HG03066 (cell line): ENCODE measurements around the gene PPT2.

Source experiments
- ATAC-seq: cut with Tn5 transposase; IDR thresholded peaks from one replicate; pipeline ENCODE4 v1.9.1; 2021; ENCODE audit warnings: low read depth; ENCODE audit not compliant: unreplicated experiment

The PPT2 gene

DNA sequence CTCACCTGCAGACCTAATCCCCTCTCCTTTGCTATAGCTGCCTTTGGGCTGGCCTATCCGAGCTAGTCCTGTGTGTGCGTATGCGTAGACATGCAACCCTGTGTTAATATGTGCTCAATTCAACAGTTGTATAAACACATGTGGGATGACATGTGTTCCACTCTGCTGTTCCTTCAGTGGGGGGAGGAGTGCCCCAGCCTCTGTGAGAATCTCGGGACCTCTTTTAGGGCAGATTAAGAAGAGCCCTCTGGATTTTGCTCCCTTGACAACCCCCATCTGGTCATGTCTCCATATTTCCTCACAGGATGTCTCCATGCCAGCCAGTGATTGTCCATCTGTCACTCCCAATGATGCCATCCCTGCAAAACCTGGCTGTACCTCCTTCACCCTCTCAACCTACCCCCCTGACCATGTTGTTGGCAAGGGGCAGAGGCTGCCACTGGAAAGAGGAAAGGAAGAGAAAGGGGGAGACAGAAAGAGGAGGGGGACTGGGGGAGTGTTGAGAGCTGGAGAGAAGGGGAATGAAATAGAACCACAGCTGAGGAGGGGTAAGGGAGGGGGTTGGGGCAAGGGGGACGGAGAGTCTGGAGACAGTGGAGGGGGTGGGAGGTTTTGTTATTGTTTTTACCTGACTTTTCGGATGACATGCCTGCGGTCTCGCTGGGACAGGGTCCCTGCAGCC lies 2.6 kb upstream of the PPT2 start:
- ATAC-seq = no peak

GRCh38 chr6:32151863-32152768 lies 1.8 kb upstream of the PPT2 start, which contains the start of gene PRRT1:
TSS of gene PRRT1 (minus strand) at chr6:32151939. CDS start at chr6:32151827, 112 bp downstream.
- no peak for ATAC-seq

DNA sequence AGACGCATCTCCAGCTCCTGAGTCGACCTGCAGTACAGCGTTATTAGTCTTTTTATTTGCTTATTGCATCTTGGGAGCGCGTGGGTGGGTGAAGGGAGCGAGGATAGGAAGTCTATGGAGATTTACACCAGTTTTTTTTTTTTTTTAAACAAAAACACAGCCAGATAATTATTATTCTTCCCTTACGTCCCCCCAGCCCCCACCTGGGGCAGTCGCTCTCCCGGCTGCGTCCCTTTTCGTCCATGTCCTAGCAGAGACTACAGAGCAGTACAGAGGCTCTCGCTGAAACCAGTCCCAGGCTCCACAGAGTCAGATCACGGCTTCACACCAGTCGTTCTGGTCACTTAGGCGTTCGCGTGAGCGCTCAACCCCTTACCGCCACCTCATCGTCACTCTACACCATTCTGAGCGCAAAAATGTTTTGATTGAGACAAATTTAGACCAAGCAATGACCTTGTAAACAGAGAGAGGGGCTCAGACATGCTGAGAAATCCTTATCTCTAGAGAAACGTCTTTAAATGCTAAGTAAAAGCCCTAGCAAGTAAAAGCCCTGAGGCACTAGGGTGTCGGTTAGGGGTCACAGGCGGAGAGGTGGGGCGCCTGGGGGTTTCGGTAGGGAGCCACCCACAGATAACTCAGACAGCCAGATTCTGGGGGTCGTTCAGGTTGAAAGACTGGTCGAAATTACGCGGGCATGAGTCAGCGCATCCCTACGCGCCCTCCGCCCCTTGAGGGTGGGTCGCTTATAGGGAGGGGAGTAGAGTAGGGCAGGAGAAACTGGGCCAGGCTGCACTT lies 975 bp upstream of the PPT2 start:
- no peak for ATAC-seq

GRCh38 chr6:32154514-32155161 lies 697 bp downstream of the PPT2 start:
- peak; percentile 65 for ATAC-seq

- no peak for ATAC-seq
Measured at GRCh38 chr6:32156891-32157290, 3.0 kb downstream of the PPT2 start.

DNA sequence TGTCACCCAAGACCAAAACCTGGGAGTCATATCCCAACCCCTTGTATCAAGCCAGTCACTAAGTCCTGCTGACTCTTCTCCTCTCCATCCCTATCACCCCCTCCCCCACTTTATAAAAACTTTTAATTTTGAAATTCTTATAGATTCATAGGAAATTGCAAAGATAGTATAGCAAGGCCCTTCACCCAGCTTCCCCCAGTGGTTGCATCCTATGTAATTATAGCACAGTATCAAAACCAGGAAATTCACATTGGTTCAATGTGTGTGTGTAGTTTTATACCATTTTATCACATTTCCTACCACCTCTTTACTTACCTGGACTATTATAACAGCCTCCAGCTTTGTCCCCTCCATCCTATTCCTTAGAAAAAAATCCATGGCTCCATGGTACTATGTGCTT lies 4.1 kb downstream of the PPT2 start:
- no peak for ATAC-seq

DNA sequence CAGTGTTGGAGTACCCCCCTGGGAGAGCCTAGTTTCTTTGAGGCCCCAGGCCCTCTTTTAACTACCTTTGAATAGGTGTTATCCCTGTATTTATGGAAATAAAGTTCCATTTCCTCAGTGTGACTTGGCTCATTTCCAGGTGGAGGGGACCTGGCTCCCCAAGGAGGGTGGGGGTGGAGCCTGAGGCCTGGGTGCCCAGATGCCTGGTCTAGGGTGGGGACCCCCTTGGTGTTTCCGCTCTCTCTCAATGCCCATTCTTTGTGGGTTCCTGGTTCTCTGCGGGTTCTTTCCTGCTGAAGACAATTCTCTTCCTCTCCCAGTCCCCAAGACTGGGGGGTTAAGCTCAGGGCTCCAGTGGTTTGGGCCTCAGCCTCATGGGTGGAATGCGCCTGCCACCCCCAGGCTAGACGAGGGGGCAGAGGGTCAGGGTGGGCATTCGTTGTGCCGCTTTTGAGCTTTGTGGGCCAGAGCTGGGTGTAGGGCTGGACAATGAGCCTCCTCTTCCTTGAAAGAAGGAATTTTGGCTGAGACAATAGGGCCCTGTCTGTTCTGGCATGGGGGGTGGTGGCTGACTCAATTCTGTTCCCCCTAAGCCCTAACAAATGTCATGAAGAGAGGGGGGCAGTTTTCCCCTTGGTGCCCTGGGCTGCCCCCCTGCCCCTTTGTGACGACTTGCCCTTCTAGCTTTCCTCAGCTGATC lies 9.8 kb downstream of the PPT2 start:
- no peak for ATAC-seq

- no peak for ATAC-seq
Measured at GRCh38 chr6:32164295-32164694, 10.4 kb downstream of the PPT2 start, which contains the start of gene EGFL8. TSS of gene EGFL8 (plus strand) at chr6:32164595. CDS start at chr6:32166166, 1,571 bp downstream.

DNA sequence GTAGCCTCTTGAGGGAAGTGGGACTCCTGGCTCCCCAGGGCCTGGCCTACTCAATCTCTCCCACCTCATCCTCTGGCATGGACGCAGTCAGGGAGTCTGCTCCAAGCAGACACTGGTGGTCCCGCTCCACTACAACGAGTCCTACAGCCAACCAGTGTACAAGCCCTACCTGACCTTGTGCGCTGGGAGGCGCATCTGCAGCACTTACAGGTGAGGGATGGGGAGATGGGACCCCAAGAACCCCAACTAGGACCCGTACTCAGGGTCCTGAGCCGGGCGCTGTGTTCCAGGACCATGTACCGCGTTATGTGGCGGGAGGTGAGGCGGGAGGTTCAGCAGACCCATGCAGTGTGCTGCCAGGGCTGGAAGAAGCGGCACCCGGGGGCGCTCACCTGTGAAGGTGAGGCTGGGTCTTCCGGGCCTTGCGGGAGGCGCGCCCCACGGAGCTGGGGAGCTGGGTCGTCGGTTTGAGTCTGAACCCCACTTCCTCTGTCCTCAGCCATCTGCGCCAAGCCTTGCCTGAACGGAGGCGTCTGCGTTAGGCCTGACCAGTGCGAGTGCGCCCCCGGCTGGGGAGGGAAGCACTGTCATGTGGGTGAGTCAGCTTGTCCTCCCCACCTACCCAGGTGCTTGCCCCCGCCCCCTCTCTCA lies 12.6 kb downstream of the PPT2 start:
- no peak for ATAC-seq

DNA sequence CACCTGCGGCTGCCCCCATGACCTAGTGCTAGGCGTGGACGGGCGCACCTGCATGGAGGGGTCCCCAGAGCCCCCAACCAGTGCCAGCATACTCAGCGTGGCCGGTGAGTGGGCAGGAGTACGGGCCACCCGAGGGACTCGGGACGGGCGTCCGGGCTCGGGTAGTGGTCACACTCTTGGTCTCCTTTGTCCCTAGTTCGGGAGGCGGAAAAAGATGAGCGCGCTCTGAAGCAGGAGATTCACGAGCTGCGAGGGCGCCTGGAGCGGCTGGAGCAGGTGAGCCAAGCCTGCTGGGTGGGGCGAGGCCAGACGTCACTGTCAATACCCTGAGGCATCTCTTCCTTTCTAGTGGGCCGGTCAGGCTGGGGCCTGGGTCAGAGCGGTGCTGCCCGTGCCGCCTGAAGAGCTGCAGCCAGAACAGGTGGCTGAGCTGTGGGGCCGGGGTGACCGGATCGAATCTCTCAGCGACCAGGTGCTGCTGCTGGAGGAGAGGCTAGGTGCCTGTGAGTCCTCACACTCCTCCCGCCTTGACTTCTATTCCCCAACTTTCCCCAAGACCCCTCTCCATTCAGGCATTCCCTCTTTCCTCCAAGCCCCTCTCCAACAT lies 13.3 kb downstream of the PPT2 start:
- ATAC-seq = no peak

- ATAC-seq = no peak
Measured at GRCh38 chr6:32167761-32168262, 13.9 kb downstream of the PPT2 start.

- ATAC-seq = no peak
Measured at GRCh38 chr6:32168350-32168749, 14.4 kb downstream of the PPT2 start.

DNA sequence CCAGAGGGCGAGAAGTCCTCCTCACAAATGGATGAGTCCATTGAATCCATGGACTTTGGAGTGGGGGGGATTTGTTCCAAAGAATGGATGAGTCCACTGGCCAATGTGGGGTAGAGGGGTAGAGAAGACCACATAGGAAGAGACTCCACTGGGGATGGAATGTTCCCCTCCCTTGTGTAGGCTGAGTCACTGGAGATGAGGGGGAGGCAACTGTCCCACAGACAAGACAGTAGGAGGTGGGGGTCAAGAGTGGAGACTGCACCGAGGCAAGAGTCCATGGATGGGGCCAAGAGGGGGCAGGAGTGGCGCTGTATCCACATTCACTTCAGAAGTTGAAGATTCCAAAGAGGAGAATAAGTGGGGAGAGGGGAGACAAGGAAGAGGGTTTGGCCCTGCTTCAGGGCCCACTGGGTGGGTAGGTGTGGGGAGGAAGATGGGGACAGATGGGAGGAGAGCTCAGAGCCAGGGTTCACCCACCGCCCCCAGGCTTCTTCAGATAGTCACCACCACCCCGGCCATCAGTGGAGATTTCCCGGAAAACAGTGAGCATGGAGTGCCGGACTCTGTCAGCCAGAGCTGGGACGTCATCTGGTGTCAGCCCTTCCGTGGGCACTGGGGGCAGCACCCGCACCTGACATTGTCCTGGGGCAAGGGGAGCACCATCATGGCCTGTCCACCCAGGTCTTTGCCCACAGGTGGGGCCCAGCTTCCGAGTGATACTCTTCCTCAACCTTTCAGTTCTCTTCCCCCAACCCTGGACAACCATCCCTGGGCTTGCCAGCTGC lies 15.1 kb downstream of the PPT2 start:
- ATAC-seq = no peak

- ATAC-seq = no peak
Measured at GRCh38 chr6:32170294-32170693, 16.4 kb downstream of the PPT2 start.

- no peak for ATAC-seq
Measured at GRCh38 chr6:32171234-32171633, 17.3 kb downstream of the PPT2 start.

DNA sequence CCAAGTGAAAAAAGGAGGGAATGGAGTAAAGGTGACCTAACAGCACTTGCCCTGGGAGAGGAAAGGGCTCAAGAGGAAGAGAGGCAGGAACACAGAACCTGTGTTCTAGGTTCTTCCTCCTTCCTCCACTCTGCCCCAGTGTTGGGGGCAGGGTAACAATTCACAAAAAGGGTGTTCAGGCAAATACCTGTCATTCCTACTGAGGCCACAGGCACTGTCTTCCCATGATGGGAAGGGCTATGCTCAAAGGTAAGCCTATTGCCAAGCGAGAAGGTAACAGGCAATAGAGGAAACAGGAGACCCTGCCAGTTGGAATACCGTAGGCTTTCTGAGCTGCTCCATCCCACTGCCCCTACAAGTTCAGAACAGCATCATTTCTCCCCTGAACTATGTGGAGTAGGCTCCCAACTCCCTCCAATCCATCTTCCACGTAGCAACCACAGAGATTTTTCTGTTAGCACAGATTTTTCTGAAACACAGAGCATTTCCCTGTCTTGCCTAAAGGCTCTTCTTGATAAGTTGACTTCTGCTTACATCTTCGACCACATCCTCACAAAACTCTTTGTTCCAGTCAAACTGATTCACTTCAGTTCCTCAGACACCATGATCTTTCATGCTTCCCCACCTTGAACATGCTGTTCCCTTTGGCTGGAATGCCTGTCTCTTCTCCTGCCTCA lies 19.2 kb downstream of the PPT2 start:
- ATAC-seq = no peak

GRCh38 chr6:32174416-32174815 lies 20.5 kb downstream of the PPT2 start:
- ATAC-seq = no peak
